Vagina (tissue), 2 donors: ENCODE measurements around the gene MOCS2. TPM values are rescaled to one million over a fixed set of nuclear protein-coding genes. Genes with fewer than 3 reads are reported as not detected.

Experiments
- DNase-seq, 2 donors: peaks; one replicate each; pipeline ENCODE4 v3.0.0-alpha.2; 2017; ENCODE audit errors: extremely low spot score in 2 of 2
- H3K27ac ChIP-seq: fragments of 200-600 bp; sonication (generic); one replicate; pipeline ENCODE4 v1.5.1; 2019
- H3K27me3 ChIP-seq: fragments of 200-600 bp; sonication (generic); one replicate; pipeline ENCODE4 v1.5.1; 2019
- H3K36me3 ChIP-seq, 2 donors: fragments of 200-600 bp; sonication (generic); one replicate each; pipeline ENCODE4 v1.5.1; 2017 to 2019
- H3K4me1 ChIP-seq: fragments of 200-600 bp; sonication (generic); one replicate; pipeline ENCODE4 v1.5.1; 2019
- H3K4me3 ChIP-seq, 2 donors: fragments of 200-600 bp; sonication (generic); 1 replicate in 1 of 2; 2 replicates in 1 of 2; pipeline ENCODE4 v1.5.1; 2016 to 2019
- H3K9me3 ChIP-seq: fragments of 200-600 bp; sonication (generic); one replicate; pipeline ENCODE4 v1.5.1; 2019
- POLR2A ChIP-seq, 2 donors: fragments of 450-650 bp; IDR thresholded peaks; one replicate each; pipeline ENCODE4 v1.6.1; 2017; ENCODE audit warnings: antibody characterized with exemption in 2 of 2, mild to moderate bottlenecking in 2 of 2, moderate library complexity in 2 of 2
- POLR2AphosphoS5 ChIP-seq, 2 donors: sonication (generic); formaldehyde crosslinking; IDR thresholded peaks; one replicate each; pipeline ENCODE4 v1.9.0; 2017; ENCODE audit warnings: antibody characterized with exemption in 2 of 2, mild to moderate bottlenecking in 2 of 2, low read depth in 1 of 2; ENCODE audit not compliant: insufficient read depth in 1 of 2
- intact Hi-C: fragments of 100-400 bp; cut with DNase I; formaldehyde crosslinking; loops from one replicate; pipeline ENCODE4 v1.15.1; 2023
- total RNA-seq: library from RNA; depleted of rRNA; stranded (reverse); fragments of >200 nt; gene quantifications from one replicate; pipeline ENCODE4 v1.2.3, GENCODE V29; 2016
- TF ChIP-seq, protein P1 (sequence below), 3 experiments: fragments of 450-650 bp in 2 of 3; fragments of 200-600 bp in 1 of 3; sonication (generic) in 1 of 3; IDR thresholded peaks; one replicate each; pipeline ENCODE4 v1.5.1; 2017 to 2019; ENCODE audit warnings: antibody characterized with exemption in 3 of 3, mild to moderate bottlenecking in 2 of 3, moderate library complexity in 2 of 3

MOCS2 gene
- total RNA-seq, 1 donor from 2014 or later: 33.1 TPM

DNA sequence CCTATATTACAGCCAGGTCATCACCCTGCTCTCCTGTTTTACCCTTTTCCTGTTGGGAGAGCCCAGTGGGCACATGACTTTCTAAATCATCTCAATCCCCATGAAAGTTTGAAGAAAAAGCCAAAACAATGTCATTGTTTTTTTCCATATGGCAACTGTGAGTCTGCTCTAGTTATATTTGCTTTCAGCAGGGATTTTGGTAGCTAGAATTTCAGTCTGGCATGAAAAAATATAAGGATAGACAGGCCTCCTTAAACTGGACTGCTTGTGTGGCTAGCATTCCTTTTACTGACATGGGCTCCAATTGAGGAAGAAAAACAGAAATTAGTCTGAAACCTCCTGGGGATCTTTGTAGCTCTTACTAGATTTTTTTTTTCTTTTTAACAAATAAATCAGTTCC, 25.6 kb downstream of the MOCS2 start:
- no peak overlapping the region for H3K27ac ChIP-seq
- no peaks in the 10 kb centered on the region for H3K9me3 ChIP-seq
- H3K27me3 ChIP-seq: no peaks in the 10 kb centered on the region

DNA sequence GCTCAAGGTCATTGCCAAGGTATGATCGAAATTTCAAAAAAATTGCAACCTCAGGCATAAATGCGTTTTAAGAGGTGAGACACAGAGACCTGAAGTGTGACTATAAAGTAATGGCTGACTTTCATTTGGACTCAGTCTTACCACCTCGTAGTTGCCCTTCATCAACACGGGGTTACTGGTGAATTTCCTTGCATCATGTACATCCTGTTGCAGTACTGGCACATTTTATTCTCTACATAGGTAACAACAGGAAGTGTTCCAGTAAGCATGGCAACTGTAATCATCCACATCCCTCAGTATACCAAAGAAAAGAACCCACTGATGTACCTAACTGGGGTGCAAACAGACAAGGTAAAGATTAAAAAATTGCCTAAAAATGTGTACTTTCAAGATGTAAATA, 29.3 kb downstream of the MOCS2 start:
- DNase-seq: no peak
- no peaks in the 10 kb centered on the region for H3K27me3 ChIP-seq
- TF ChIP-seq POLR2A (IDR thresholded peaks at IDR 0.05): no peak
- no peak for TF ChIP-seq POLR2AphosphoS5 (IDR thresholded peaks at IDR 0.05; ENCODE audit: insufficient read depth in 1 of 2, low read depth in 1 of 2)
- TF ChIP-seq, protein P1, sequence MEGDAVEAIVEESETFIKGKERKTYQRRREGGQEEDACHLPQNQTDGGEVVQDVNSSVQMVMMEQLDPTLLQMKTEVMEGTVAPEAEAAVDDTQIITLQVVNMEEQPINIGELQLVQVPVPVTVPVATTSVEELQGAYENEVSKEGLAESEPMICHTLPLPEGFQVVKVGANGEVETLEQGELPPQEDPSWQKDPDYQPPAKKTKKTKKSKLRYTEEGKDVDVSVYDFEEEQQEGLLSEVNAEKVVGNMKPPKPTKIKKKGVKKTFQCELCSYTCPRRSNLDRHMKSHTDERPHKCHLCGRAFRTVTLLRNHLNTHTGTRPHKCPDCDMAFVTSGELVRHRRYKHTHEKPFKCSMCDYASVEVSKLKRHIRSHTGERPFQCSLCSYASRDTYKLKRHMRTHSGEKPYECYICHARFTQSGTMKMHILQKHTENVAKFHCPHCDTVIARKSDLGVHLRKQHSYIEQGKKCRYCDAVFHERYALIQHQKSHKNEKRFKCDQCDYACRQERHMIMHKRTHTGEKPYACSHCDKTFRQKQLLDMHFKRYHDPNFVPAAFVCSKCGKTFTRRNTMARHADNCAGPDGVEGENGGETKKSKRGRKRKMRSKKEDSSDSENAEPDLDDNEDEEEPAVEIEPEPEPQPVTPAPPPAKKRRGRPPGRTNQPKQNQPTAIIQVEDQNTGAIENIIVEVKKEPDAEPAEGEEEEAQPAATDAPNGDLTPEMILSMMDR (IDR thresholded peaks at IDR 0.05): no peak
- intact Hi-C loops: no loop called here
- no peak overlapping the region for H3K27ac ChIP-seq
- H3K36me3 ChIP-seq: peaks cover 0 to 3% of the 10 kb centered on the region in 2 donors
- H3K9me3 ChIP-seq: no peaks in the 10 kb centered on the region
- H3K4me3 ChIP-seq: no peak overlapping the region
- no peaks in the 10 kb centered on the region for H3K4me1 ChIP-seq

More for the DNA sequence above, 25.6 kb downstream of the MOCS2 start:
- TF ChIP-seq POLR2AphosphoS5 (IDR thresholded peaks at IDR 0.05; ENCODE audit: insufficient read depth in 1 of 2, low read depth in 1 of 2): no peak
- no peak for TF ChIP-seq POLR2A (IDR thresholded peaks at IDR 0.05)
- TF ChIP-seq, protein P1 (IDR thresholded peaks at IDR 0.05): no peak
- no peak overlapping the region for H3K4me3 ChIP-seq
- no peaks in the 10 kb centered on the region for H3K36me3 ChIP-seq
- intact Hi-C loops: no loop called here
- peaks cover 3% of the 10 kb centered on the region for H3K4me1 ChIP-seq
- no peak for DNase-seq

DNA sequence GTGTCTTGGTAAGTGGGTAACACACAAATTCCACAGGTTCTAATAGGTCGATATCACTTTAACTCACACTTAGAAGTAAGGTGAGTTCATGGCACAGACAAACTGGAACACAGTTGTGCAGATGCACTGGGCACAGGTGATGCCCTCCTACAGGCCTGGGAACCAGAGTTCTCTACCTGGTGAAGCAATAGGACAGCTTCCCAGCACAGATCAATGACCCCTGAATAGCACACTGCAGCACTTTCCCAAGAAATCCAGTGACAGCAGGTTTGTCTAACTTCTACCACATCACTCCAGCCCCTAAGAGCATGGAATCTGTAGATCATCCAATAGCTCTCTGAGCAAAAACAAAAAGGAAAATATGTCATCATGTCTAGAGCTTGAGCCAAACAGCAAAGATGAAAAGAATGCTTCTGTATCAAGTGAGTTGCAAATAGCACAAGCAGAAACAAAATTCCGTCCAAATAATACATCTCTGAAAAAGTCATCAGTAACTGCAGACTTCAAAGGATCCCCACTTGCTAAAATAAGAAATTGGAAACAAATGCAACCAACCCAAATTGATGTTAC, 33.5 kb downstream of the MOCS2 start:
- peaks cover 0 to 4% of the 10 kb centered on the region in 2 donors for H3K36me3 ChIP-seq
- no peak for DNase-seq
- H3K4me3 ChIP-seq: no peak overlapping the region
- H3K4me1 ChIP-seq: no peaks in the 10 kb centered on the region
- TF ChIP-seq, protein P1 (IDR thresholded peaks at IDR 0.05): no peak
- TF ChIP-seq POLR2A (IDR thresholded peaks at IDR 0.05): no peak
- TF ChIP-seq POLR2AphosphoS5 (IDR thresholded peaks at IDR 0.05; ENCODE audit: insufficient read depth in 1 of 2, low read depth in 1 of 2): no peak
- H3K27me3 ChIP-seq: no peaks in the 10 kb centered on the region
- intact Hi-C loops: no loop called here
- no peak overlapping the region for H3K27ac ChIP-seq
- H3K9me3 ChIP-seq: no peaks in the 10 kb centered on the region

DNA sequence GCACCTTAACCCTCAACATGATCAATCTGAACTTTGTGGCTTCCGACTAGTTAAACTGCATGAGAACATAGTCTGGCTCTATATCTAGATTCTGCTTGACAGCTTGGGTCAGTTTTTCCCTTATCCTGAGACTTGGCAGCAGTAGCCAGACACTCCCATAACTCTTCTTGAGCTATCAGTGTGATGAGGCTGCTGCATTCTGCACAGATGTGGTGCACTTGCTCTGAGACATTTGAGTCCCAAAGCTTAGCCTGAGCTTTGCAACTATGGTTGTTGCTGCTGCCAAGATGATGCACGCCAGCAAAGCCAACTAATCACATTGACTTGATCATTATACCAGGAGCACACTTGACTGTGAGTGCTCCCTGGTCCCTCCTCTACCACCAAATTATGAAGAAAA, 36.2 kb downstream of the MOCS2 start:
- Histone ChIP-seq H3K27ac (no peak overlapping the region), H3K4me1 (no peaks in the 10 kb centered on the region), H3K9me3 (no peaks in the 10 kb centered on the region), H3K4me3 (no peak overlapping the region), H3K36me3 (peaks cover 0 to 4% of the 10 kb centered on the region in 2 donors), H3K27me3 (no peaks in the 10 kb centered on the region)
- intact Hi-C loops: no loop called here
- no peak for DNase-seq
- TF ChIP-seq POLR2AphosphoS5 (IDR thresholded peaks at IDR 0.05; ENCODE audit: insufficient read depth in 1 of 2, low read depth in 1 of 2) (no peak), POLR2A (IDR thresholded peaks at IDR 0.05) (no peak)
- TF ChIP-seq, protein P1 (IDR thresholded peaks at IDR 0.05): no peak

DNA sequence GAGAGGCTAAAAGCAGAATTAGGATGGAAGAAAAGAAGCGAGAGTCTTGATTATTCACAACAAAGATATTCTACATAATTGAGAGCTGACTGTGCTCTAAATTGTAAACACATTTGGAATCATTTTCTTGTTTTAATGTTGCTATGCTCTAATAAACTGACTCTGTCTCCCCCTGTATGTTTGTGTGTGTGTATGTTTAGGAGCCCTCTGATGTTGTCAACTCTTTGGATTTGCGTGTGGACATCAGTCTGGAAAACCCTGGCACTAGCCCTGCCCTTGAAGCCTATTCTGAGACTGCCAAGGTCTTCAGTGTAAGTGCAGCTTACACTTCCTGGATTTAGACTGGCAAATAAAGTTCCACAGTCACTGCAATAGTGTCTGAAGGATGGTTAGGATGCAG, 37.8 kb downstream of the MOCS2 start:
- Histone ChIP-seq H3K27me3 (no peaks in the 10 kb centered on the region), H3K27ac (no peak overlapping the region), H3K4me3 (no peak overlapping the region), H3K4me1 (no peaks in the 10 kb centered on the region), H3K36me3 (peaks cover 0 to 4% of the 10 kb centered on the region in 2 donors), H3K9me3 (no peaks in the 10 kb centered on the region)
- intact Hi-C loops: no loop called here
- TF ChIP-seq, protein P1 (IDR thresholded peaks at IDR 0.05): no peak
- no peak for TF ChIP-seq POLR2A (IDR thresholded peaks at IDR 0.05)
- no peak for TF ChIP-seq POLR2AphosphoS5 (IDR thresholded peaks at IDR 0.05; ENCODE audit: insufficient read depth in 1 of 2, low read depth in 1 of 2)
- no peak for DNase-seq
